ENCODE measurements around the gene FAM3A.

DNA sequence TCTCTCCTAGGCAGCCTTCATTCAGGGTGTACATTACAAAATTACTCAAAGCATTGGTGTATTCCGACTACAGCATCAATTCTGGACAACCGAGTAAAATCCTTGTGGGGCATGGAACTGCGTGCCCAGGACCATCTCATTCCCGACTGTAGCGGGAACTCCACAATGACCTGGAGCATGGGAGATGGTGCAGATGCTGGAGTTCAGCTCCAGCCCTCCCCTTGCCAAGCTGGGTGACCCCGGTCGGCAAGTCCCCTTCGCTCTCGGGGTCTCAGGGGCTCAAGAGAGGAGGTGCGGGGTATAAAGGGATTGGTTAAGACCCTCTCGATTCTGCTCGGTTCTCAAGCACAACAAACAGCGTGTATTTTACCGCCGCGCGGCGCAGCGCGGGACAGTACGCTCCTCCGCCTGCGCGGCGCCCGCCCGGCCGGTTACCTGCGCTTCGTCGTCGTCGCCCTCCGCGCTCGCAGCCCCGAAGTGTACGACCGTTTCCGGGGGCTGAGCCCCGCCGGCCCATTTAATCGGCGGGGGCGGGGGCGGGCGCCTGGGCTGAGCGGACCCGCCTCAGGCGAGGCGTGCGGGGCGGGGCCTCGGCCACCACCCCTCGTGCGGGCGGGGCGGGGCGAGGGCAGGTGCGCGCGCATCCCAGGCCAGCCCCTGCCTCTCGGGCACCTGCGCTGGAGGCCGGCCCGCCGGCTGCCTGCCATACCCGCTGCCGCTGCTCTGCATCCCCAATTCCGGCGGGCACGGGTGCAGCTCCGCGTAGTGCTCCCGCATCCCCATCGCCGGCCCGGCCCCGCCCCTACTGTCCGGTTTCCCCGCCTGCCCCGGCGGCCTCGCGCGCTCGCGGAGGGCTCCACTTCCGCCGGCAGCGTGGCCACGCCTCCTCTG lies 30.6 kb upstream of the FAM3A start, which contains the start of gene G6PD:
- TF ChIP-seq CTCF (conservative IDR thresholded peaks at IDR 0.05; ENCODE audit: low read length) (no peak), EZH2phosphoT487 (IDR thresholded peaks at IDR 0.05; ENCODE audit: borderline replicate concordance, low read depth, low read length) (no peak)
